Stimulated activated naive CD4-positive, alpha-beta T cell (primary cell): ENCODE measurements around the gene CLDN9.

Experiments
- DNase-seq, 6 experiments: peaks; one replicate each; lab custom pipeline; 2025; lab: John Stamatoyannopoulos, UW

The CLDN9 gene

GRCh38 chr16:3012828-3013420, at the start of gene CLDN9:
TSS of gene CLDN9 (plus strand) at chr16:3012923. CDS start at chr16:3013363, 440 bp downstream.
- no peak for DNase-seq

- peak in 3 of 6 experiments; percentile 21 to 58 (median 43) for DNase-seq
These were observed 49.5 kb upstream of the CLDN9 start for GRCh38 chr16:2963074-2963722.

- peak in 4 of 6 experiments; percentile 19 to 49 (median 43) for DNase-seq
These were observed 48.8 kb upstream of the CLDN9 start, which contains the start of gene KREMEN2 for GRCh38 chr16:2963723-2964474. TSS of gene KREMEN2 (plus strand) at chr16:2964275. CDS start at chr16:2964521, 246 bp downstream.

GRCh38 chr16:2964475-2965336, 48.0 kb upstream of the CLDN9 start:
- peak; percentile 21 to 74 (median 64) for DNase-seq

- no peak for DNase-seq
These were observed 46.5 kb upstream of the CLDN9 start for GRCh38 chr16:2966043-2966807.

- no peak for DNase-seq
These were observed 45.9 kb upstream of the CLDN9 start for GRCh38 chr16:2966808-2967191.

- no peak for DNase-seq
These were observed 45.5 kb upstream of the CLDN9 start for GRCh38 chr16:2967211-2967631.

GRCh38 chr16:2967721-2968161, 45.0 kb upstream of the CLDN9 start:
- no peak for DNase-seq

GRCh38 chr16:2968368-2968737, 44.4 kb upstream of the CLDN9 start:
- no peak for DNase-seq

- DNase-seq: peak; percentile 31 to 69 (median 60)
These were observed 43.8 kb upstream of the CLDN9 start, which contains the start of gene PAQR4 for GRCh38 chr16:2968738-2969544. TSS of gene PAQR4 (plus strand) at chr16:2969348. CDS start at chr16:2969675, 327 bp downstream.

GRCh38 chr16:2969545-2970521, 42.9 kb upstream of the CLDN9 start:
- DNase-seq: peak in 5 of 6 experiments; percentile 13 to 52 (median 43)

- DNase-seq: no peak
These were observed 42.2 kb upstream of the CLDN9 start for GRCh38 chr16:2970563-2970962.

GRCh38 chr16:2971134-2971984, 41.4 kb upstream of the CLDN9 start:
- no peak for DNase-seq

GRCh38 chr16:2971985-2972784, 40.5 kb upstream of the CLDN9 start:
- DNase-seq: no peak

GRCh38 chr16:2973093-2973492, 39.6 kb upstream of the CLDN9 start:
- no peak for DNase-seq

- DNase-seq: no peak
These were observed 39.0 kb upstream of the CLDN9 start for GRCh38 chr16:2973605-2974318.
